CD4-positive, alpha-beta T cell treated with Interleukin-2 at 100 ng/mL for 4 hours (primary cell): ENCODE results near the gene ZNF525.
"Not testable (repeated sequence)": the region's sequence is repeated elsewhere in the genome, so short reads cannot be mapped to it uniquely, and the experiment has no call there.

Experiments used
- DNase-seq: peaks from one replicate; pipeline ENCODE4 v3.0.0-alpha.2; 2020; ENCODE audit warnings: low spot score

The ZNF525 gene

GRCh38 chr19:53395840-53396524, 30.5 kb downstream of the ZNF525 start:
- DNase-seq, result not testable (repeated sequence)

- no peak for DNase-seq
These were observed 31.0 kb downstream of the ZNF525 start for GRCh38 chr19:53396525-53396868.

GRCh38 chr19:53397918-53398317, 32.4 kb downstream of the ZNF525 start:
- DNase-seq, result not testable (repeated sequence)

- DNase-seq, result no peak
These were observed 44.1 kb downstream of the ZNF525 start for GRCh38 chr19:53409505-53410204.

GRCh38 chr19:53420520-53421315, 55.2 kb downstream of the ZNF525 start:
- not testable (repeated sequence) for DNase-seq

GRCh38 chr19:53422551-53422950, 57.0 kb downstream of the ZNF525 start:
- DNase-seq, result no peak

- not testable (repeated sequence) for DNase-seq
These were observed 57.6 kb downstream of the ZNF525 start for GRCh38 chr19:53423074-53423473.

- not testable (repeated sequence) for DNase-seq
These were observed 58.2 kb downstream of the ZNF525 start for GRCh38 chr19:53423680-53424079.

GRCh38 chr19:53424968-53425597, 59.6 kb downstream of the ZNF525 start:
- DNase-seq, result peak; percentile 70

- peak; percentile 96 for DNase-seq
These were observed 66.0 kb downstream of the ZNF525 start, which contains the start of gene ZNF761 for GRCh38 chr19:53431399-53432087. Gene ZNF761, plus strand, starts transcription at chr19:53431984. Its CDS starts 15,285 bp downstream, at chr19:53447269.

- no peak for DNase-seq
These were observed 66.7 kb downstream of the ZNF525 start for GRCh38 chr19:53432088-53432661.
